ENCODE measurements around the gene STX18. TPM values are rescaled to one million over a fixed set of nuclear protein-coding genes. Genes with fewer than 3 reads are reported as not detected.

STX18 gene
- total and polyA plus RNA-seq, 2 donors (not counting 1 experiment from before 2014, with no cell fraction given), result 27.4 to 28.2 TPM

DNA sequence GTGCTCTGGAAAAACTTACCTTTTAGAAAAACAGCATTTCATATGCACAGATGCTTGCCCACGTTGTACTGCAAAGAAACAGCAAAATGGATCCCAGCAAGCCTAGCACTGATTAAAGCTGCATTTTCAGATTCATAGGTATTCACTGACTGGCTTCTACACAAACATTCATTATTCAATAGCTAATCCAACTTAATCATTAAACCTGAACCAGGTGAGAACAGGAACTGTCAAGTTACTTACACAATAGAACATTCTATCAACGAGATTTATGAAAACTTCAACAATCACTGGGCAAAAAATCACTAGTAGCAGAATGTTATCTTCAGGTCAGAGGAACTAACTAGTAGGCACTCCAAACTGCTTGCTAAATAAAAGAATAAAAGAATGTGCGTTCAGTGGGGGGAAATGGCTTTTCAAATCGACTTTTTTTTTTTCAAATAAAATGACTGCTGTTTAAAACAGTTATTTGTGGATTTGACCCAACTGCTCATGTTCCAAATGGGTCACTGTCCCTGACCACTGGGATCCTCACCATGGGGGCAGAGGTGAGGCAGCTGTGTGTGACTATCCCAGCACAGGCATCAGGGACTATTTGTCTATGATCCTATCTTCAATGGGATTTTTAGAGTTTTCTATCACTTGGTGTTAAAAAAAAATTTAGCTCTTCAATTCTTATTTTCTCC, 42.3 kb downstream of the STX18 start:
- no peak overlapping the region for H2AFZ ChIP-seq (ENCODE audit: low read length)
- no peak overlapping the region for H3K27ac ChIP-seq (ENCODE audit: insufficient read depth, low read length)
- no peak for DNase-seq (ENCODE audit: low read depth in 2 of 2)
- H3K79me2 ChIP-seq (ENCODE audit: control insufficient read depth, insufficient read depth, low read length), result peaks cover 4% of the 10 kb centered on the region
- H3K36me3 ChIP-seq (ENCODE audit: control insufficient read depth, insufficient read depth, low read length), result no peaks in the 10 kb centered on the region
- H3K9ac ChIP-seq (ENCODE audit: insufficient read depth, low read length), result no peak overlapping the region
- no peak for TF ChIP-seq EZH2 (IDR thresholded peaks at IDR 0.05; ENCODE audit: low read length, missing control alignments)
- peaks cover 6% of the 10 kb centered on the region for H3K4me1 ChIP-seq (ENCODE audit: control insufficient read depth, extremely low read depth, insufficient read depth, low read length)
- H3K4me2 ChIP-seq (ENCODE audit: extremely low read depth, insufficient read depth, low read length), result no peak overlapping the region
- H3K4me3 ChIP-seq (replicated peaks in 1 of 4; ENCODE audit: control extremely low read depth in 1 of 4, insufficient read depth in 1 of 4, low read depth in 3 of 4, low read length in 4 of 4), result no peak overlapping the region
- H3K9me3 ChIP-seq (ENCODE audit: control insufficient read depth, insufficient read depth, low read depth, low read length), result no peaks in the 10 kb centered on the region
- H4K20me1 ChIP-seq (ENCODE audit: control insufficient read depth, extremely low read depth, insufficient read depth, low read length), result no peaks in the 10 kb centered on the region
- no peaks in the 10 kb centered on the region for H3K27me3 ChIP-seq (ENCODE audit: control insufficient read depth, insufficient read depth, low read length)

DNA sequence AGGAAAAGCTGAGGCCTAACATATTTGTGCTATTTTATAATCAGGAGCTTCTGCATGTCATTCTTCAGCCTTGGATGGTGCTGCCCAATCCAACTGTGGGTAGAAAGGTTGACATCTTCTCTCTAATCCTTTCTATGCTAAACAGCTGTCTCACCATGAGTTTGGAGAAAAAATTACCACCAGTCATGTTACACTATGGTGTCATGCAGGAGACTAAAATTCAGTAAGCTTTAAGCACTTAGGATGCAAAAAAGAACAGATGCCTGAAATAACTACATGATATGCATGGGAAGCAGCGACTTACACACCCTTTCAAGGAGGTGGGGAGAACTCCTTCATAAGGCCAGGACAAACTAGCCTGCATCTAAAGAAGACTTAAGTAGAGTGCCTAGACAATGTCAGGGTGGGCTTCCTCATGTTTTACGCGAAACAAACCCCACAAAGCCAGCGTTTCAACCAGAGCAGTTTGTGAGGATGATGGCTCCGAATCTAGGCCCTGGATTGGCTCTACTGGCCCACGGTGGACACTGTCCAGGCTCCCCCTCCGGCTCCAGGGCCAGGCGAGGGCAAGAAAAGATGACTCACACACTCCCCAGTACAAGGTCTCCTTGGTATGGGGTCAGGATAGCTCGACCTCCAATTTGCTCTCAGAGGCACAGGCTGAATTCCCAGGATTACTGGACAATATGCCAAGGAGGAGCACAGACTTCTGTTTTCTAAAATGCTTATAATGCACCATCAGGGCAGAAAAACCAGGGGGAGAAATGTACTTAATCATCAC, 45.1 kb downstream of the STX18 start:
- Histone ChIP-seq H3K27ac (ENCODE audit: insufficient read depth, low read length) (no peak overlapping the region), H3K36me3 (ENCODE audit: control insufficient read depth, insufficient read depth, low read length) (no peaks in the 10 kb centered on the region), H2AFZ (ENCODE audit: low read length) (no peak overlapping the region), H3K4me1 (ENCODE audit: control insufficient read depth, extremely low read depth, insufficient read depth, low read length) (peaks cover 11% of the 10 kb centered on the region), H3K79me2 (ENCODE audit: control insufficient read depth, insufficient read depth, low read length) (peaks cover 4% of the 10 kb centered on the region), H3K27me3 (ENCODE audit: control insufficient read depth, insufficient read depth, low read length) (no peaks in the 10 kb centered on the region), H4K20me1 (ENCODE audit: control insufficient read depth, extremely low read depth, insufficient read depth, low read length) (peaks cover 3% of the 10 kb centered on the region), H3K4me2 (ENCODE audit: extremely low read depth, insufficient read depth, low read length) (no peak overlapping the region), H3K9ac (ENCODE audit: insufficient read depth, low read length) (no peak overlapping the region), H3K9me3 (ENCODE audit: control insufficient read depth, insufficient read depth, low read depth, low read length) (no peaks in the 10 kb centered on the region), H3K4me3 (replicated peaks in 1 of 4; ENCODE audit: control extremely low read depth in 1 of 4, insufficient read depth in 1 of 4, low read depth in 3 of 4, low read length in 4 of 4) (no peak overlapping the region)
- peak in 1 of 2 donors; percentile 43 for DNase-seq (ENCODE audit: low read depth in 2 of 2)
- TF ChIP-seq, protein P1, sequence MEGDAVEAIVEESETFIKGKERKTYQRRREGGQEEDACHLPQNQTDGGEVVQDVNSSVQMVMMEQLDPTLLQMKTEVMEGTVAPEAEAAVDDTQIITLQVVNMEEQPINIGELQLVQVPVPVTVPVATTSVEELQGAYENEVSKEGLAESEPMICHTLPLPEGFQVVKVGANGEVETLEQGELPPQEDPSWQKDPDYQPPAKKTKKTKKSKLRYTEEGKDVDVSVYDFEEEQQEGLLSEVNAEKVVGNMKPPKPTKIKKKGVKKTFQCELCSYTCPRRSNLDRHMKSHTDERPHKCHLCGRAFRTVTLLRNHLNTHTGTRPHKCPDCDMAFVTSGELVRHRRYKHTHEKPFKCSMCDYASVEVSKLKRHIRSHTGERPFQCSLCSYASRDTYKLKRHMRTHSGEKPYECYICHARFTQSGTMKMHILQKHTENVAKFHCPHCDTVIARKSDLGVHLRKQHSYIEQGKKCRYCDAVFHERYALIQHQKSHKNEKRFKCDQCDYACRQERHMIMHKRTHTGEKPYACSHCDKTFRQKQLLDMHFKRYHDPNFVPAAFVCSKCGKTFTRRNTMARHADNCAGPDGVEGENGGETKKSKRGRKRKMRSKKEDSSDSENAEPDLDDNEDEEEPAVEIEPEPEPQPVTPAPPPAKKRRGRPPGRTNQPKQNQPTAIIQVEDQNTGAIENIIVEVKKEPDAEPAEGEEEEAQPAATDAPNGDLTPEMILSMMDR (conservative IDR thresholded peaks at IDR 0.05 in 1 of 2, IDR thresholded peaks at IDR 0.05 in 1 of 2; ENCODE audit: low read depth in 1 of 2, low read length in 2 of 2), result no peak
- TF ChIP-seq EZH2 (IDR thresholded peaks at IDR 0.05; ENCODE audit: low read length, missing control alignments), result no peak

DNA sequence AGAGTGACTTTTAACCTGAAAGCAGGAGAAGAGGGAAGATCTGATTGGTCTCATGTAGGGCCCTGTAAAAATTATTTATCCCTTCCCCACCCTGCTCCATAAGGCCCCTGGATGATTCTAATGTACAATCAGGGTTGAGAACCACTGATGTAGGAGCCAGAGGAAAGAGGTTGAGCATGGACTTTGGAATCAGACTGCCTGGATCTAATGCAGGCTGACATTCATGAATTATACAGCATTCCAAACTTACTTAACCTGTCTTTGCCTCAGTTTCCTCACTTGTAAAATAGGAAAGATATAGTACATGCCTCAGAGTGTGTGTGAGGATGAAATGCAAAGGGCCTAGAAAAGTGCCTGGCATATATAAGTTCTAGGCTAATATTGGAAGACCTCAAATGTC, 47.0 kb downstream of the STX18 start:
- Histone ChIP-seq H3K27ac (ENCODE audit: insufficient read depth, low read length) (no peak overlapping the region), H3K27me3 (ENCODE audit: control insufficient read depth, insufficient read depth, low read length) (no peaks in the 10 kb centered on the region), H2AFZ (ENCODE audit: low read length) (no peak overlapping the region), H3K4me2 (ENCODE audit: extremely low read depth, insufficient read depth, low read length) (no peak overlapping the region), H3K4me1 (ENCODE audit: control insufficient read depth, extremely low read depth, insufficient read depth, low read length) (peaks cover 11% of the 10 kb centered on the region), H3K36me3 (ENCODE audit: control insufficient read depth, insufficient read depth, low read length) (no peaks in the 10 kb centered on the region), H3K9me3 (ENCODE audit: control insufficient read depth, insufficient read depth, low read depth, low read length) (no peaks in the 10 kb centered on the region), H3K4me3 (replicated peaks in 1 of 4; ENCODE audit: control extremely low read depth in 1 of 4, insufficient read depth in 1 of 4, low read depth in 3 of 4, low read length in 4 of 4) (no peak overlapping the region), H4K20me1 (ENCODE audit: control insufficient read depth, extremely low read depth, insufficient read depth, low read length) (peaks cover 3% of the 10 kb centered on the region), H3K79me2 (ENCODE audit: control insufficient read depth, insufficient read depth, low read length) (peaks cover 2% of the 10 kb centered on the region), H3K9ac (ENCODE audit: insufficient read depth, low read length) (no peak overlapping the region)
- DNase-seq (ENCODE audit: low read depth in 2 of 2), result no peak
- no peak for TF ChIP-seq EZH2 (IDR thresholded peaks at IDR 0.05; ENCODE audit: low read length, missing control alignments)
- TF ChIP-seq, protein P1 (conservative IDR thresholded peaks at IDR 0.05 in 1 of 2, IDR thresholded peaks at IDR 0.05 in 1 of 2; ENCODE audit: low read depth in 1 of 2, low read length in 2 of 2), result no peak
